ENCODE data around the gene IFITM10.
"Not testable (repeated sequence)": the region's sequence is repeated elsewhere in the genome, so short reads cannot be mapped to it uniquely, and the experiment has no call there.

DNA sequence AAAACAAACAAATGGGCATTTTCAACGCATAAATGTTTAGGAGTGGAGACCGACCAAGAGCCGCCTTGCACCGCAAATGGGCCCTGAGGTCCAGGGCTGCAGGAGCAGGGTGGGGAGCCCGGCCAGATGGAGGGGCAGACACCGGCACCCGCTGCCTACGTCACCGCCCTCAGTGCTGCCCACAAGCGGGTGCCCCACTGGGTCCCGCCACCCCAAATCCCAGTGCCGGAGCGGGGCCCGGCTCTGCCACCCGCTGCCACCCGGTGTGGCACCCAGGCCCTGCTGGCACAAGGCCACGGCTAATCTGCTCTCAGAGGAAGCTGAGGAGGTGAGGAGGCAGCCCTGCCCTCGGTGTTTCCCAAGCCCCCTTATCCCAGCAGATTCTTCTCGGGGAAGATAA is 67.2 kb downstream of the IFITM10 start:
- TF ChIP-seq, protein P1, sequence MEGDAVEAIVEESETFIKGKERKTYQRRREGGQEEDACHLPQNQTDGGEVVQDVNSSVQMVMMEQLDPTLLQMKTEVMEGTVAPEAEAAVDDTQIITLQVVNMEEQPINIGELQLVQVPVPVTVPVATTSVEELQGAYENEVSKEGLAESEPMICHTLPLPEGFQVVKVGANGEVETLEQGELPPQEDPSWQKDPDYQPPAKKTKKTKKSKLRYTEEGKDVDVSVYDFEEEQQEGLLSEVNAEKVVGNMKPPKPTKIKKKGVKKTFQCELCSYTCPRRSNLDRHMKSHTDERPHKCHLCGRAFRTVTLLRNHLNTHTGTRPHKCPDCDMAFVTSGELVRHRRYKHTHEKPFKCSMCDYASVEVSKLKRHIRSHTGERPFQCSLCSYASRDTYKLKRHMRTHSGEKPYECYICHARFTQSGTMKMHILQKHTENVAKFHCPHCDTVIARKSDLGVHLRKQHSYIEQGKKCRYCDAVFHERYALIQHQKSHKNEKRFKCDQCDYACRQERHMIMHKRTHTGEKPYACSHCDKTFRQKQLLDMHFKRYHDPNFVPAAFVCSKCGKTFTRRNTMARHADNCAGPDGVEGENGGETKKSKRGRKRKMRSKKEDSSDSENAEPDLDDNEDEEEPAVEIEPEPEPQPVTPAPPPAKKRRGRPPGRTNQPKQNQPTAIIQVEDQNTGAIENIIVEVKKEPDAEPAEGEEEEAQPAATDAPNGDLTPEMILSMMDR (conservative IDR thresholded peaks at IDR 0.05 in 1 of 2, IDR thresholded peaks at IDR 0.05 in 1 of 2; ENCODE audit: extremely low read depth in 1 of 2, insufficient read depth in 1 of 2, low read depth in 1 of 2, low read length in 2 of 2) = not testable (repeated sequence)
- not testable (repeated sequence) for TF ChIP-seq EZH2 (IDR thresholded peaks at IDR 0.05; ENCODE audit: borderline replicate concordance, low read length)

All from mammary epithelial cell (primary cell).